SU-DHL-6 (cell line): ENCODE results near the gene ENPP4.
"Not testable (repeated sequence)": the region's sequence is repeated elsewhere in the genome, so short reads cannot be mapped to it uniquely, and the experiment has no call there.

Experiments used
- H2AFZ ChIP-seq: fragments of 200-600 bp; sonication (generic); 2 replicates; pipeline ENCODE4 v1.6.1; 2014; ENCODE audit warnings: low read depth, mild to moderate bottlenecking, moderate library complexity, mixed read lengths, antibody characterized with exemption, low read length; ENCODE audit not compliant: severe bottlenecking
- H3F3A ChIP-seq: fragments of 200-600 bp; shearing (Covaris generic); 2 replicates; pipeline ENCODE4 v1.6.0; 2016; ENCODE audit warnings: antibody characterized with exemption, mild to moderate bottlenecking; ENCODE audit not compliant: insufficient read depth
- H3K27ac ChIP-seq: fragments of 200-600 bp; sonication (generic); 2 replicates; pipeline ENCODE4 v1.5.1; 2016; ENCODE audit warnings: low read depth, mild to moderate bottlenecking, low read length, moderate library complexity, mixed read lengths
- H3K27me3 ChIP-seq: fragments of 200-600 bp; sonication (generic), shearing (Covaris generic); 2 replicates; pipeline ENCODE4 v1.6.0; 2014; ENCODE audit warnings: mild to moderate bottlenecking, low read length
- H3K36me3 ChIP-seq: fragments of 200-600 bp; sonication (generic); 2 replicates; pipeline ENCODE4 v1.6.1; 2014; ENCODE audit warnings: mild to moderate bottlenecking, low read length, mixed read lengths
- H3K4me2 ChIP-seq: fragments of 300-600, 200-600 bp; shearing (Covaris generic), sonication (generic); 2 replicates; pipeline ENCODE4 v1.6.0; 2014; ENCODE audit warnings: low read length, low read depth, mild to moderate bottlenecking; ENCODE audit not compliant: poor library complexity, severe bottlenecking
- H3K4me3 ChIP-seq: fragments of 200-600 bp; sonication (generic); 2 replicates; pipeline ENCODE4 v1.5.1; 2014; ENCODE audit warnings: antibody characterized with exemption, low read length, mild to moderate bottlenecking, mixed read lengths; ENCODE audit not compliant: insufficient read depth, poor library complexity, severe bottlenecking
- H3K79me2 ChIP-seq: fragments of 200-600 bp; sonication (generic); 2 replicates; pipeline ENCODE4 v1.6.1; 2014; ENCODE audit warnings: mild to moderate bottlenecking, low read length, moderate library complexity; ENCODE audit not compliant: insufficient read depth
- H3K9ac ChIP-seq: fragments of 200-600 bp; sonication (generic); 2 replicates; pipeline ENCODE4 v1.7.0; 2014; ENCODE audit warnings: mild to moderate bottlenecking, low read length
- H3K9me2 ChIP-seq: fragments of 200-600 bp; sonication (generic); replicated peaks from 2 replicates; pipeline ENCODE4 v1.6.1; 2014; ENCODE audit warnings: low read length; ENCODE audit not compliant: insufficient read depth
- H3K9me3 ChIP-seq: fragments of 200-600 bp; sonication (generic); 2 replicates; pipeline ENCODE4 v1.6.1; 2014; ENCODE audit warnings: low read length, mixed read lengths; ENCODE audit not compliant: insufficient read depth
- H4K20me1 ChIP-seq: fragments of 200-600 bp; sonication (generic); 2 replicates; pipeline ENCODE4 v1.6.1; 2014; ENCODE audit warnings: low read depth, mild to moderate bottlenecking, antibody characterized with exemption, low read length, moderate library complexity, mixed read lengths
- EZH2phosphoT487 ChIP-seq: fragments of 200-600 bp; sonication (generic), shearing (Covaris generic); conservative IDR thresholded peaks from 2 replicates; pipeline ENCODE4 v1.6.1; 2018; ENCODE audit warnings: mild to moderate bottlenecking, antibody characterized with exemption, low read length, moderate library complexity, mixed read lengths
- TF ChIP-seq, protein P1 (sequence below): fragments of 200-600 bp; sonication (generic); IDR thresholded peaks from one replicate; pipeline ENCODE4 v1.5.1; 2017; ENCODE audit warnings: antibody characterized with exemption, mild to moderate bottlenecking, low read length, moderate library complexity; ENCODE audit not compliant: insufficient read depth, poor library complexity, severe bottlenecking

ENPP4 gene

DNA sequence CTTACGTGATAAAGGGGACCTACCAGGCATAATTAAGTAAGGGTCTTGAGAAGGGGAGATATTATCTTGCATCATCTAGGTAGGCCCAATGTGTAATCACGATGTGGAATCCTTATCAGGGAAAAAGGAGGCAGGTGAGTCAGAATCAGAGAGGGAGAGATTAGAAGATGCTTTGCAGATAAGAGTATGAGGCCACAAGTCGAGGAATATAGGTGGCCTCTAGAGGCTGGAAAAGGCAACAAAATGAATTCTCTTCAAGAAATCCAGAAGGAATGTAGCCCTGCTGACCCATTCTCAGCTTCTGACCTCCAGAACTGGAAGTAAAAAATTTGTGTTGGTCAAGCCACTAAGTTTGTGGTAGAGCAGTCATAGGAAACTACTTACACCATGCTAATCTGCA, 11.0 kb upstream of the ENPP4 start:
- Histone ChIP-seq H3K4me3 (no peak overlapping the region), H3K36me3 (no peaks in the 10 kb centered on the region), H3K4me2 (no peak overlapping the region), H3K9me3 (no peaks in the 10 kb centered on the region), H3K27ac (no peak overlapping the region), H3K9ac (no peak overlapping the region), H3K27me3 (no peaks in the 10 kb centered on the region), H3F3A (no peaks in the 10 kb centered on the region), H4K20me1 (no peaks in the 10 kb centered on the region), H3K79me2 (no peaks in the 10 kb centered on the region), H2AFZ (no peak overlapping the region), H3K9me2 (no peaks in the 10 kb centered on the region)
- TF ChIP-seq, protein P1, sequence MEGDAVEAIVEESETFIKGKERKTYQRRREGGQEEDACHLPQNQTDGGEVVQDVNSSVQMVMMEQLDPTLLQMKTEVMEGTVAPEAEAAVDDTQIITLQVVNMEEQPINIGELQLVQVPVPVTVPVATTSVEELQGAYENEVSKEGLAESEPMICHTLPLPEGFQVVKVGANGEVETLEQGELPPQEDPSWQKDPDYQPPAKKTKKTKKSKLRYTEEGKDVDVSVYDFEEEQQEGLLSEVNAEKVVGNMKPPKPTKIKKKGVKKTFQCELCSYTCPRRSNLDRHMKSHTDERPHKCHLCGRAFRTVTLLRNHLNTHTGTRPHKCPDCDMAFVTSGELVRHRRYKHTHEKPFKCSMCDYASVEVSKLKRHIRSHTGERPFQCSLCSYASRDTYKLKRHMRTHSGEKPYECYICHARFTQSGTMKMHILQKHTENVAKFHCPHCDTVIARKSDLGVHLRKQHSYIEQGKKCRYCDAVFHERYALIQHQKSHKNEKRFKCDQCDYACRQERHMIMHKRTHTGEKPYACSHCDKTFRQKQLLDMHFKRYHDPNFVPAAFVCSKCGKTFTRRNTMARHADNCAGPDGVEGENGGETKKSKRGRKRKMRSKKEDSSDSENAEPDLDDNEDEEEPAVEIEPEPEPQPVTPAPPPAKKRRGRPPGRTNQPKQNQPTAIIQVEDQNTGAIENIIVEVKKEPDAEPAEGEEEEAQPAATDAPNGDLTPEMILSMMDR, result no peak
- no peak for TF ChIP-seq EZH2phosphoT487

DNA sequence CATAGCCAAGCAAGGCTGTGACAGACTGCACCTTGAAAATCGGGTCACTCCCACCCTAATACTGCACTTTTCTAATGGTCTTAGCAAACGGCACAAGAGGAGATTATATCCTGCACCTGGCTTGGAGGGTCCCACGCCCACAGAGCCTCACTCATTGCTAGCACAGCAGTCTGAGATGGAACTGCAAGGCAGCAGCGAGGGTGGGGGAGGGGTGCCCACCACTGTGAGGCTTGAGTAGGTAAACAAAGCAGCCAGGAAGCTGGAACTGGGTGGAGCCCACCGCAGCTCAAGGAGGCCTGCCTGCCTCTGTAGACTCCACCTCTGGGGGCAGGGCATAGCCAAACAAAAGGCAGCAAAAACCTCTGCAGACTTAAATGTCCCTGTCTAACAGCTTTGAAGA, 10.1 kb upstream of the ENPP4 start:
- not testable (repeated sequence) for H3K9ac ChIP-seq, H3F3A ChIP-seq

DNA sequence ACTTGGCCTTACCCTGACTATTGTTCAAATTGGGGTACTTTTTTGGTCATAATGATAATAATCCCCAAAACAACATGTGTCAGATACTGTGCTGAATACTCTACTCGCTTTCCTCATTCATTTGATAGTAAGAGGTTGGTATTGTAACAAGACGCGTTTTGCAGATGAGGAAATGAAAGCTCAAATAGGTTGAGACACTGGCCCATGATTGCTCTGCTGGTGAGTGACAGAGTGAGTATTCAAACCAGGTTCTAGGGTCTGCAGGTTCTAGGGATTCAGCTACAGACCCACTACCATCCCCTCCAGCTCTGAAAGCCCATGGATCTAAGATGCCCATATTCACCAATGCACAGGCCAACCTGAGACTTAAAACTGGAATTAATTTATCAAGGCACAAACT, 1.3 kb upstream of the ENPP4 start:
- Histone ChIP-seq H3K27ac (peak overlapping the region; percentile 23), H4K20me1 (peaks cover 9% of the 10 kb centered on the region; the same call in 1 of the 2 replicates), H3K9ac (peak overlapping the region; percentile 81), H3K4me3 (peak overlapping the region; percentile 94), H3K9me2 (no peaks in the 10 kb centered on the region), H3K9me3 (no peaks in the 10 kb centered on the region), H3K36me3 (no peaks in the 10 kb centered on the region), H3K4me2 (peak overlapping the region; percentile 72), H3K27me3 (no peaks in the 10 kb centered on the region), H3F3A (peaks cover 13% of the 10 kb centered on the region), H3K79me2 (peaks cover 29% of the 10 kb centered on the region), H2AFZ (peak overlapping the region; percentile 90)
- TF ChIP-seq, protein P1, result no peak
- TF ChIP-seq EZH2phosphoT487, result 0 out of 2 replicates have a peak, but pooled peaks have one; percentile 80

More for the DNA sequence above, 10.1 kb upstream of the ENPP4 start:
- H4K20me1 ChIP-seq, H3K27me3 ChIP-seq, H3K9me2 ChIP-seq, H2AFZ ChIP-seq, H3K9me3 ChIP-seq, H3K4me3 ChIP-seq, H3K27ac ChIP-seq, H3K4me2 ChIP-seq, H3K36me3 ChIP-seq, H3K79me2 ChIP-seq: not testable (repeated sequence)

DNA sequence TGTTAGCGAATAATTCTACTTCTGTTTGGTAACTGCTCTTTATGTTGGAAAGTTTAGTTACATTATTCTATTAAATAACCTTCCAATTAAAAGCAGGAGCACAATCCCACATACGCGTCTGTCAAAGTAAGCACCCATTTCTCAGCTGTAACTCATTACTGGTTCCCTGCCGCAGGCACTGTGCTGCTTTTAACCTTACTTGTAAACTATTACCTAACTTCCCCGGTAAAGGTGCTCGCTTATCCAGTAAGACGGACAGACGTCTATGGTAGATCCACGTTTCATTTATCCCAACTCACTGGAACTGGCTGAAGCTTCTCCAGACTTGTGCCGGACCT, 529 bp upstream of the ENPP4 start:
- Histone ChIP-seq H3K4me2 (peak overlapping the region; percentile 72), H3K9me2 (no peaks in the 10 kb centered on the region), H3F3A (peaks cover 13% of the 10 kb centered on the region), H3K36me3 (no peaks in the 10 kb centered on the region), H2AFZ (peak overlapping the region; percentile 90), H3K9me3 (no peaks in the 10 kb centered on the region), H3K27me3 (no peaks in the 10 kb centered on the region), H3K9ac (peak overlapping the region; percentile 81), H3K79me2 (peaks cover 37% of the 10 kb centered on the region), H3K27ac (peak overlapping the region; percentile 23), H3K4me3 (peak overlapping the region; percentile 94), H4K20me1 (peaks cover 11% of the 10 kb centered on the region)
- TF ChIP-seq, protein P1, result no peak
- TF ChIP-seq EZH2phosphoT487, result no peak
